ENCODE data around the gene TBC1D30.
"Not testable (repeated sequence)": the region's sequence is repeated elsewhere in the genome, so short reads cannot be mapped to it uniquely, and the experiment has no call there.

TBC1D30 gene, protein sequence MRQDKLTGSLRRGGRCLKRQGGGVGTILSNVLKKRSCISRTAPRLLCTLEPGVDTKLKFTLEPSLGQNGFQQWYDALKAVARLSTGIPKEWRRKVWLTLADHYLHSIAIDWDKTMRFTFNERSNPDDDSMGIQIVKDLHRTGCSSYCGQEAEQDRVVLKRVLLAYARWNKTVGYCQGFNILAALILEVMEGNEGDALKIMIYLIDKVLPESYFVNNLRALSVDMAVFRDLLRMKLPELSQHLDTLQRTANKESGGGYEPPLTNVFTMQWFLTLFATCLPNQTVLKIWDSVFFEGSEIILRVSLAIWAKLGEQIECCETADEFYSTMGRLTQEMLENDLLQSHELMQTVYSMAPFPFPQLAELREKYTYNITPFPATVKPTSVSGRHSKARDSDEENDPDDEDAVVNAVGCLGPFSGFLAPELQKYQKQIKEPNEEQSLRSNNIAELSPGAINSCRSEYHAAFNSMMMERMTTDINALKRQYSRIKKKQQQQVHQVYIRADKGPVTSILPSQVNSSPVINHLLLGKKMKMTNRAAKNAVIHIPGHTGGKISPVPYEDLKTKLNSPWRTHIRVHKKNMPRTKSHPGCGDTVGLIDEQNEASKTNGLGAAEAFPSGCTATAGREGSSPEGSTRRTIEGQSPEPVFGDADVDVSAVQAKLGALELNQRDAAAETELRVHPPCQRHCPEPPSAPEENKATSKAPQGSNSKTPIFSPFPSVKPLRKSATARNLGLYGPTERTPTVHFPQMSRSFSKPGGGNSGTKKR

DNA sequence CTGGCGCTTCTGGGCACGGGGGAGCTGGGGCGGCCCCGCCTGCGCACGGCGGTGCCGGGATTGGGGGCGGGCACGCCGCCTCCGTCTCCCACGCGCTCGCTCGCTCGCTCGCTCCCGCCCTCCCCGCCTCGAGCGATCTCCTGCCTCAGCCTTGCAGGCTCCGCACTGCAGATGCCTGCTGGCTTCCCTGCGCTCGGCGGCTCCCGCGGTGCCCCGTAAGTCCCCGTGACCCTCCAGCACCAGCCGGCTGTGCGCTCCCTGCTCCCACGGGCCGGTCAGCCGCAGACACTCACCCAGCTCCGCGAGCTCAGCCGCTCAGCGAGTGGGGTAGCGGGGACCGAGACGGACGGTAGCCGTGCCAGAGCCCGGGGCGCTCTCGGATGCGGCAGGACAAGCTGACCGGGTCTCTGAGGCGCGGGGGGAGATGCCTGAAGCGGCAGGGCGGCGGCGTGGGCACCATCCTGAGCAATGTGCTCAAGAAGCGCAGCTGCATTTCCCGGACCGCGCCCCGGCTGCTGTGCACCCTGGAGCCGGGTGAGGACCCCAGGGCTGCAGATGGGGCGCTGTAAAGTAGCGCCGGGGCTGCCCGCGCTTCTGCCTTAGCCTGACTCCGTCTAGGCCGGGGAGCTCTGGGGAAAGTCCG is at the start of gene TBC1D30:
TSS of gene TBC1D30 (plus strand) at position 148 of the 643 bp plus-strand sequence. CDS start at position 381, 233 bp downstream.
- DNase-seq = peak; percentile 77

DNA sequence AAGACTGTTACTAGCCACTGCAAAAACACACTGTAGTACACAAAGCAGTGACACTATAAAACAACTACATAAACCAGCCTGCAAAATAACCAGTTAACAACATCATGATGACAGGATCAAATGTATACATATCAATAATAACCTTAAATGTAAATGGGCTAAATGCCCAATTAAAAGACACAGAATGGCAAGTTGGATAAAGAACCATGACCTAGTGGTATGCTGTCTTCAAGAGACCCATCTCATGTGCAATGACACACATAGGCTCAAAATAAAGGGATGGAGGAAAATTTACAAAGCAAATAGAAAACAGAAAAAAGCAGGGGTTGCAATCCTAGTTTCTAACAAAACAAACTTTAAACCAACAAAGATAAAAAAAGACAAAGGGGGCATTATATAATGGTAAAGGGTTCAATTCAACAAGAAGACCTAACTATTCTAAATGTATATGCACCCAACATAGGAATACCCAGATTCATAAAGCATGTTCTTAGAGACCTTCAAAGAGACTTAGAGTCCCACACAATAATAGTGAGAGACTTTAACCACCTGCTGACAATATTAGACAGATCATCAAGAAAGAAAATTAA is 49.2 kb upstream of the TBC1D30 start:
- not testable (repeated sequence) for DNase-seq

DNA sequence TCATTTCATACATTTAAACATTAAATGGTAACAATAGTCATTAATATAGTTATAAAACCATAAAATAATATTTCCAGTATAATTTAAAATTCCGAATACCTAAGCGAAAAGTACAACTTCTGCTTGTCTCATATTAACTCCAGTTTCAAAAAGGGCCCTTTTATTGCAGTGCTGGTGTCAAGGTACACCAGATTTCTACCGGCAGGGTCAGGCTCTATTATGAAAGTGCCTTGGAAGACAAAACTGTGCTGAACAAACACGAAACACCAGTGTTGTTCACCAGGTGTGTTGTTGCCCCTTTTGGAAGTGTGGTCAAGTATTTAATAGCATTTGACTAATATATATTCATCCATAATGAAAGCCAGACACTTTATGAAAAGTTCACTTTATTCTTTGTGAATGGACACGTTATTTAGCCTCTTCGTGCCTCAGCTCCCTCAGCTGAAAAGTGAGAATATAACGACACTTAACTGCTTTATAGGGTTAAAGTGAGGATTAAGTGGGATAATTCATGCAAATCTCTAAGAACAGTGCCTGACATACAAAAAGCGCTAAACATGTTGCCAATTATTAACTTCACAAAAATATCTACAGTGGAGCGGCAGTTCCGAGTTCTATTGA is 45.0 kb upstream of the TBC1D30 start:
- no peak for DNase-seq

DNA sequence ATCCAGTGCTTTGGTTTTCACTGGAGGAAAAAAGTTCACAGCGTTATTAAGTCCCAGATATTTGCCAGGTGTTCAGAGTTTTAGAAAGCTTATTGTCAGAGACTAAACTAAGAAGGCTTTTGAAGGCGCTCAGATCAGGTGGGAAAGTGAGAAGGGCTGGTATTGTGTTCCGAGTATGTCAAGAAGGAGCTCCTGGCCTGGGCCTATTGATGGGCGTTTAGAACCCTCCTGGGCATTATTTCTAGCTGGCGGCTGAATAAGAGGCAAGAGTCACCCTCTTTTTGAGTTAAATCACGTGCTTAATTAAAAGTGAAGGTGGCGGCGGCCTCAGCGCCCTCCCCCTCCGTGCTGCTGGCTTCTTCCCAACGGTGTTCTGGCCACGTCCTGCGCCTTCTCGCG is 44.3 kb upstream of the TBC1D30 start:
- DNase-seq = no peak

DNA sequence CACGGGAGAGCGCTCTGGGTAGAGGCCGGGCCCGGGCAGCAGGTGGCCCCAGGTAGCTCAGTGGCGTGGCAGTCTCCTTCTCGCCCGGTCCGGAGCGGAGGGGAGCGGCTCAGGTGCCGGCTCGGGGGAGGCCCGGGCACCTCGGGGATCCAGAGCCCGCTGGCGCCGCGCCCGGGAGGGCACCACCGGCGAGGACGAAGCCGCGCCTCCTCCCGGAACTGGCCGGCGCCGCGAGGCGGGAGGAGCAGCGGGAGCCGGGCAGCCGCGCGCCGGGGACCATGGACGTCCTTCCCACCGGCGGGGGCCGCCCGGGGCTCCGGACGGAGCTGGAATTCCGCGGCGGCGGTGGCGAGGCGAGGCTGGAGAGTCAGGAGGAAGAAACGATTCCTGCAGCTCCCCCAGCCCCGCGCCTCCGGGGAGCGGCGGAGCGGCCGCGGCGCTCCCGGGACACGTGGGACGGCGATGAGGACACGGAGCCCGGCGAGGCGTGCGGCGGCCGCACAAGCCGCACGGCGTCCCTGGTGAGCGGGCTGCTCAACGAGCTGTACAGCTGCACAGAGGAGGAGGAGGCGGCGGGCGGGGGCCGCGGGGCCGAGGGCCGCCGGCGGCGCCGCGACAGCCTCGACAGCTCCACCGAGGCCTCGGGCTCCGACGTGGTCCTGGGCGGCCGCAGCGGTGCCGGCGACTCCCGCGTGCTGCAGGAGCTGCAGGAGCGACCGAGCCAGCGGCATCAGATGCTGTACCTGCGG is 43.7 kb upstream of the TBC1D30 start:
- DNase-seq = peak; percentile 83

DNA sequence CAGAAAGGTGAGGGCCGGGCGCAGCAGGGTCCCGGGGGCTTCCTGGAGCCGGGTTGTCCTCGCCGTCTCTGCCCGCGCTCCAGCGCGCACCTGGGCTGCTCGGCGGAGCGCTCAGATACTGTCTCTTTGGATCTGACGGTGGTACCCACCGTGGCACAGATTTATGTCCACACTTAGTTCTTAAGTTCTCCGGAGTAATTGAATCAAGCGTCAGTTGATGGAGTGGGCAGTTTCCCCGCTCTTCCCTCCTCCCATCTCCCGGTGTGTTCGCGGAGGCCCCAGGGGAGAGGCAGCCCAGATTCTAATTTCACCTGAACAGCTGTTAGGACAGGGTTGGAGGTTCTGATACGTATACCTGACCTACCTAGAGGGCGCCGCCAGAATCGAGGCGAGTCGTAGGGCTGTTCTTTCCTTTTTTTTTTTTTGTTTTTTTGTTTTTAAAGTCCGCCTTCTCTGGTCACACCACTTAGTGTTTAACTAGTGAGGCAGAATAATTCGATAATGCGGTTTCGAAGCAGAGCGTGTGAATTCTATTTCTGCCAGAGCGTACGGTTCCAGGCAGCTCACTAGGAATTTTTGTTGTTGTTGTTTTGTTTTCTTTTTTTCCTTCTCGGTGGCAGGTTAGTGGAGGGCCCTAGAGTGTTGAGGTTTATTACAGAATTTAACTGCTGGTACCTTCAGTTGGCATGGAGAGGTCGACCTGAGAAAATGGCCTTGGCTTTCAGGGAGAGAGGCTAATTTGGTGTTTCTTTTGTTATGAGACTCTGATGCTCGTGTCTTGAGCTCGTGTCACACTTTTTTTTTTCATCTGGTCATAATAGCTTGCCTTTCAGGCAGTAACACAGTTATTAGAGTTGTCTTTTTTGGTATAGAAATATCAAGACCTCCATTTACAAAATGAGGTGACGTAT is 42.9 kb upstream of the TBC1D30 start:
- DNase-seq = no peak

DNA sequence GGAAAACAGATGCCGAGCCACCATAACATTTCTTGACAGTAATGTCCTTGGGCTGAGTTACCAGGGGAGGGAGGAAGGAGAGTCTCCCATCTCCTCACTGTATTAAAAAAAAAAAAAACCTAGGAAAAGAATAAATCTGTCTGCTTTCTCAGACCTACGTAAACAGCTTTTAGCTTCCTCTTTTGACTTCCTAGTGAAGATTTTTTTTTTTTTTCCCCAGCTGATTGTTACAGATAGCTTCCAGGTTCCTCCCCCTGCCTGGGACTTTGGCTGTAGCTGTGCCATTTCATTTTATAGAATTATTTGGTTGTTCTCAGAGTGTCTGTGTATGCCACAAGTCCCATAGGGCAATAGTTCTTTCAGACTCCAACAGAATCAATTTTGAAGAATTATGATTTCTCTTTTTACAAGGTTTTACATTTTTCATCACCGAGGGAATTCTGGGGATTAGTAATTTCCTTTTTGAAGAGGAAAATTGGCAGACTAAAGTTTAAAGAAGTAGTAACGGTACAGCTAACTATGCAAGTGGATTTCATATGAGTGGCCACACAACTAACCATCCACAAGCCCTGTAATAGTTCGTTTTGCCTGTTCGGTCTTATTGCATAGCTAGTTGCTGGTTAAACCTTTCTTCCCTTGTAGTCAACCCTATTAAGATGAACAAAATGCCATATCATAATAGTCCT is 42.1 kb upstream of the TBC1D30 start:
- no peak for DNase-seq

DNA sequence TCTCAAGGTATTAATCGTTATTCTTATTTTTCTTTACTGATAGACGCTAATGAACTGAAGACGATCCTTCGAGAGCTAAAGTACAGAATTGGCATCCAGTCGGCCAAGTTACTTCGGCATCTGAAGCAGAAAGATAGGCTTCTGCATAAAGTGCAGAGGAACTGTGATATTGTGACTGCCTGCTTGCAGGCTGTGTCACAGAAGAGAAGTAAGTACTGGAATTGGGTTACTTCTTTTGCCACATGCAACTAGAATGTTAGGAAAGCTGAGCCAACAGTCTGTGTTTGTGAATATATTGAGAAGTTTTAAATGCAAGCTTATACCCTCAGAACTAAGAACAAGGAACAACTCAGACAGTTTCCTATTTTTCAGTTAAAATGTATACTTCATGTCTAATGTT is 38.6 kb upstream of the TBC1D30 start:
- DNase-seq = no peak

DNA sequence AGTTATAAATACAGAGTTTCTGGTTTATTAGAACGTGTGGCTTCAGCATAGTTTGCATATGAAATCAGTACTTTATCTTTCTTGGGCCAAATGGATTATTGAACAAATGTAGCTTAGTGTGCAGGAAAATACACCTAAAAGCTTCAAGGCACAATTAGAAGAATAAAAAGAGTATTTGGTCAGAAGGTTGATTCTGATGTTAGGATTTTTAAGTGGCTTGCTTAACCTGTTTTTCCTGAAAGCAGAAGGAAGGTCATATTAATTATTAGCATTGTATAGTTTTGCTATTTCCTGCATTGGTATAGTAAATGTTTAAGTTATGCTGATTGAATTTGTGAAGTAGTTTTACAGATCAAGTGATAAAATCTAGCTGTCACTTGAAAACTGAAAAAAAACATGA is 34.3 kb upstream of the TBC1D30 start:
- no peak for DNase-seq

DNA sequence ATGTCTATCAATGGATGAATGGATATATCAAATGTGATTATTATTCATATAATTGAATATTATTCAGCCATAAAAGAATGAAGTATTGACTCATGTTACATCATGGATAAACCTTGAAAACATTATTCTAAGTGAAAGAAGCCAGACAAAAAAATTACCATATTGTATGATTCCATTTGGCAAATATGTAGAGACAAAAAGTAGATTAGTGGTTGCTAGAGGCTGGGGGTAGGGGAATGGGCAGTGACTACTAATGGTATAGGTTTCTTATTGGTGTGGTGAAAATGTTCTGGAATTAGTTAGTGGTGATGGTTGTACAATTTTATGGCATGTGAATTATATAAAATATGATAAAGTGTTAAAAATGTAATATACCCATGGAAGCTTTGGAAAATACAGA is 33.4 kb upstream of the TBC1D30 start:
- no peak for DNase-seq

DNA sequence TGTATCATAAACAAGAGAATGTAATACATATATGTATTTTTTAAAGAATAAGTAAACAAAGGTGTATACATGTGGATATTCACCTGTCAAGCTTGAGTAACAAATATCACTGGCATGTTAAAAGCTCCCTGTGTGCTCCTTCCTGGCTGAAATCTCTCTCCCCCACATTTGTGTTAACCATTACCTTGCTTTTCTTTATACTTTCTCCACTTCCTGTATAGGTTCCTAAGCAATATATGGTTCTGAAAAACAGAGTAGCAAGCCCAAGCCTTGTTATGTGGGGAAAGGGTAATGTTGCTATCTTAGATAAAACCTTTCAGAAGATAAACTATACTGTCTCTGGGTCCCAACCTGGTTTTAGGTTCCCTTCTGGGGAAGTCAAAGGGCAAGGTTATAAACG is 32.3 kb upstream of the TBC1D30 start:
- DNase-seq = no peak

DNA sequence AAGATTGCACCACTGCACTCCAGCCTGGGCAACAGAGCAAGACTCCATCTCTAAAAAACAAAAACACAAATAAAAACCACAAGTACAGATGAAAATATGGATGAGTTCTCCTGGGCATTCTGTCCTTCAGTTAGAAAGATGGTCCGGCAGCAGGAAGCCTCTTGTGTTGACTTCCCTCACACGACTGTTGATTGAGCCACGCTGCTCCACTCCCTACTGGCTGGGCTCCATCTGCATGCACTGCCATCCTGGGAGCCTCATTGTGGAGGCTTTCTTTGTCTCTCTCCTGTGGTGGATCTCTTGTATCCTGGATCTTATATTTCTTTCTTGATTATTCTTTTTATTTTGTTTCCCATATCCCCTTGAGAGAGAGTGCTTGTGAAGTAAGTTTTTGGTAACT is 30.8 kb upstream of the TBC1D30 start:
- no peak for DNase-seq

DNA sequence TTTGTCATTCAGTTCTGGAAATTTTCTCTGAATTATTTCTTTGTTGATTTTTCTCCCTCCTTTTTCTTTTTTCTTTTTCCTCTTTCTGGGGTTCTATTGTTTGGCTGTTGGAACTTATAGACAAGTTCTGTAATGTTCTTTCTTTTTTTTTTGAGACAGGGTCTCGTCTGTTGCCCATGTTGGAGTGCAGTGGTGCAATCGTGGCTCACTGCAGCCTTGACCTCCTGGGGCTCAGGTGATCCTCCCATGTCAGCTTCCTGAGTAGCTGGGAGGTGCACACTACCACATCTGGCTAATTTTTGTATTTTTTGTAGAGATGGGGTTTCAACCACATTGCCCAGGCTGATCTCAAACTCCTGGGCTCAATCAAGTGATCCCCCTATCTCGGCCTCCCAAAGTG is 30.1 kb upstream of the TBC1D30 start:
- DNase-seq = no peak

DNA sequence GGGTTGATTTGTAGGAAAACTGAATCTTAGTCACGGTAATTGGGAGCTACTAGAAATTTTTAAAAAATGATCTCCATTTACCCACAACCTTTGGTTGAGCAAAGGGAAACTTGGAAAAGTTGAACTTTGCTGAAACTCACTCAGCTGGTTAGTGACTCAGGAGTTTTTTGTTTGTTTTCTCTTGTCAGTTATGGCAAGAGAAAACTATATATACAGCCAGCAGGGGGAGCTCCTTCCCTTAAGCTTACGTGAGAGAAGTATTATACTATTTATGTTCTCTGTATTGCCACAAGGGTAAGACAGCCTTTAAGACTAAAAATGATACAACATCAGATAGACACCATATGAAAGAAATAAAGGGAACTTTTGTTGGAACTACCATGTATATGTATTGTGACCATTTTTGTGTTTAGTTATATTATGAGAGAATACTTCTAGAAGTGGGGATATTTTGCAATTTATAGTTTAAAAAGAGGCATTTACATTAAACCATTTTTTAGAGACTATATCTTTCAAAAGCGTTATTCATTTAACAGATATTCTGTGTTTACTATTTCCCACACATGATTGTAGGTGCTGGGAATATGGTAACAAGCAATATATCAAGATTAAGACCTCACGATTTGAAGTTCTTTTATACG is 28.1 kb upstream of the TBC1D30 start:
- DNase-seq = peak; percentile 78

DNA sequence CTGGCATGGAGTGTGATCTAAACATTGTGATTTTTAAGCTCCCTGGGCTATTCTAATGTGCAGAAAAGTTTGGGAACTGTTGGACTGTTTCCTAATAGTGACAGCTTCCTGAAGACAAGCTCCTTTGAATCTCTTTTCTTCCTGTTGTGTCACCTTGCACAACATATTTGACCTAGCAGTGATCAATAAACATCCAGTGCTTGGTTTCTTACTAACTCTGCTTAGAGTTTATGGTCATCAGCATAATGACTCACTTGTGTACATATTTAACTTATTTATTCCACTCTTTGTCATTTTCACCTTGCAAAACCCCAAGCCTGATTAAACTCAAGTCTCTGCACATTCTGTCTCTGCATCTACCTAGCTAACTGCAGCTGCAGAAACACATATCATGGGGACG is 27.3 kb upstream of the TBC1D30 start:
- no peak for DNase-seq

DNA sequence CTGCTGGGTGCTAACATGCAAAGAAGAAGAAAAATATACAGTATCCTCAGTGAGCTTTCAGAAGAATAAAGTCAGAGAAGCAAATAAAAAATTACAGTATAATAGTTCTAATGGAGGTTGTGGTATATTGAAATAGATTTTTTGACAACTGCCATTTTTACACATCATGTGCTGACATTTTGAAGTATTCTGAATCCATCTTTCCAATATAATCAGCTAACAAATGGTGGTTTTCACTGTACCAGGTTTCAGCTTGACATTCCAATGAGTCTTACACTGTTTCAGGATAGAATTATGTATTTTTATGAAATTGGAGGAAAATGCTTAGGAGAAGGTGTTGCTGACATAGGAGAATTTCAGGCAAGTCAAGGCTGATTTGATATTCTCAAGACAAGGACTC is 26.3 kb upstream of the TBC1D30 start:
- no peak for DNase-seq

DNA sequence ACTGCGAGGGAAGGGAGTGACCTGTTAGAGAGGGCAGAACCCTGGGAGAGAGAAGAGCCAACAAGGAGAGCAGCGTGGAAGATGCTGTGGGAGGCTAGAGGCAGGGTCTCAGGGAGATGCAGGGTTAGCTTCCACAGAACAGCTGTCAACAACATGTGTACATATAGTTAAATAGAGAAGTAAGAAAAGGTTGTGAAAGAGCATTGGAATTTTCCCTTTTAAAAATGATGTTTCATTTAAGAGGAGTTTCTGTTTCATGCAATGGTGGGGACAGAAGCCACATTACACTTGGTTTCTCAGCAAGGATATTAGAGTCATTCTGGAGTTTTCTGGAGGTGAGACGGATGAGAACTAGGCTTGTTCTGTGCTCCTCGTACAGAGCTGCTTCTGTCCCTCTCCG is 23.8 kb upstream of the TBC1D30 start:
- DNase-seq = no peak

DNA sequence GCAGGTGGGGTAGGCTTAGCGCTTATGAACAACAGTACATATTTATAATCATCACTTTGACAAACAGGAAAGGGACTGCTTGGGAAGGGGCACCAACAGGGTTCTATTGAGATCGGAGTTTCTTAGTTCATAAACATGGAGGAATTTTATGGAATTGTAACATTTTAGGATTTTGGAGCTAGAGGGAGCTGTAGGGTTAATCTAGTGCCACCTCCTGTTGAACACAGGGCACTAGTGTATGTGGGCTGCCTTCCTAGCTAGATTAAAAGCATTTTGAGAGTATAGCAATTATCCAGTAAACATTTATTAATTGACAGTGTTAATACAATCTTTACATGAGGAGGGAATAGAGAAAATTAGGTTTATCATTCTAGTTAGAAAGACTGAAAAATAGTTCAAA is 23.1 kb upstream of the TBC1D30 start:
- DNase-seq = no peak

DNA sequence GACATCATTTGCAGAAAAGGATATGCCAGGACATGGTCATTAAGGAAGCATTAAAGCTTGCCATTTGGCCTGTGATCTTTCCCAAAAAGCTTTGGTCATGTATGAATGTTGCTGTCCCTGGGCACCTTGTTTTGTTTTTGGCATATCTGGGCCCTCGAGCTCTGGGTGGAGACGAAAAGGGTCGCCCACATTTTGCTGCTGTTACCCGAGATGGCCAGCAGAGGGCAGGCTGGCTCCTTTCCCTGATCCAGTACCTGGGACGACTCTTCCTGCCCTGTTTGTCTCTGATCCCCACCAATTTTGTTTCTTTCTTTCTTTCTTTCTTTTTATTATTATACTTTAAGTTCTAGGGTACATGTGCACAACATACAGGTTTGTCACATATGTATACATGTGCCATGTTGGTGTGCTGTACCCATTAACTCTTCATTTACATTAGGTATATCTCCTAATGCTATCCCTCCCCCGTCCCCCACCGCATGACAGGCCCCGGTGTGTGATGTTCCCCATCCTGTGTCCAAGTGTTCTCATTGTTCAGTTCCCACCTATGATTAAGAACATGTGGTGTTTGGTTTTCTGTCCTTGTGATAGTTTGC is 22.2 kb upstream of the TBC1D30 start:
- peak; percentile 83 for DNase-seq

DNA sequence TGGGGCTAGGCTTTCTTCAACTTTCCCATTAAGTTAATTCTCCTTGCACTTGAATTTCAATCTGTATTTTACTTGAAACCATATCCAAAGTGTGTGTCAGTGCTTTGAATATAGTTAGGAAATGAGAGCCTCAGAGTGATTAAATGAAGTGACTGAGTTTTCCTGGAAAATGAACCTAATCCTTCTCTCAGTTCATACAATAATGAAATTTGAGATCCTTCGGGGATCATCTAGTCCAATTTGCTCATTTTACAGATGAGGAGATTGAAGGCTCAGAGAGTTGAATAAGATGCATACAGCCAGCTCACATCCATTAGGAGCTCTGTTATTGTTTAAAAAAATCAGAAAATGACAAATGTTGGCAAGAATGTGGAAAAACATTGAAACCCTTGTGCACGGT is 18.3 kb upstream of the TBC1D30 start:
- DNase-seq = no peak

All from islet precursor cell (in vitro differentiated cells).